DOHH2 (cell line): ENCODE data around the gene DEF6.

Source experiments
- H3F3A ChIP-seq: fragments of 200-600 bp; sonication (generic), shearing (Covaris generic); 2 replicates; pipeline ENCODE4 v1.6.0; 2016; ENCODE audit warnings: antibody characterized with exemption, mild to moderate bottlenecking; ENCODE audit not compliant: control insufficient read depth, insufficient read depth
- H3K27ac ChIP-seq: fragments of 200-600 bp; sonication (generic); 2 replicates; pipeline ENCODE4 v1.5.1; 2014; ENCODE audit warnings: low read depth, mild to moderate bottlenecking, low read length, moderate library complexity
- H3K27me3 ChIP-seq: fragments of 200-600 bp; sonication (generic); 2 replicates; pipeline ENCODE4 v1.6.1; 2014; ENCODE audit warnings: mild to moderate bottlenecking, low read length, mixed read lengths; ENCODE audit not compliant: control insufficient read depth
- H3K36me3 ChIP-seq: fragments of 200-600 bp; sonication (generic); 2 replicates; pipeline ENCODE4 v1.6.1; 2014; ENCODE audit warnings: mild to moderate bottlenecking, low read length, moderate library complexity, mixed read lengths; ENCODE audit not compliant: control insufficient read depth
- H3K4me1 ChIP-seq: fragments of 200-600 bp; sonication (generic); 2 replicates; pipeline ENCODE4 v1.6.1; 2014; ENCODE audit warnings: mild to moderate bottlenecking, low read length, mixed read lengths; ENCODE audit not compliant: control insufficient read depth
- H3K4me2 ChIP-seq: fragments of 200-600 bp; sonication (generic); 2 replicates; pipeline ENCODE4 v1.6.0; 2014; ENCODE audit warnings: mild to moderate bottlenecking, low read length, moderate library complexity
- H3K4me3 ChIP-seq: fragments of 200-600 bp; sonication (generic); 2 replicates; pipeline ENCODE4 v1.5.1; 2014; ENCODE audit warnings: mild to moderate bottlenecking, low read length, mixed read lengths
- H3K79me2 ChIP-seq: fragments of 200-600 bp; sonication (generic); 2 replicates; pipeline ENCODE4 v1.6.1; 2014; ENCODE audit warnings: mild to moderate bottlenecking, low read length, mixed read lengths; ENCODE audit not compliant: control insufficient read depth
- H3K9me2 ChIP-seq: fragments of 200-600 bp; sonication (generic); replicated peaks from 2 replicates; pipeline ENCODE4 v1.6.1; 2014; ENCODE audit warnings: mild to moderate bottlenecking, low read length, mixed read lengths; ENCODE audit not compliant: control insufficient read depth
- H3K9me3 ChIP-seq: fragments of 200-600 bp; sonication (generic); 2 replicates; pipeline ENCODE4 v1.6.1; 2014; ENCODE audit warnings: antibody characterized with exemption, low read length, mixed read lengths; ENCODE audit not compliant: control insufficient read depth, insufficient read depth
- H4K20me1 ChIP-seq: fragments of 200-600 bp; sonication (generic); 2 replicates; pipeline ENCODE4 v1.6.0; 2014; ENCODE audit warnings: low read depth, mild to moderate bottlenecking, antibody characterized with exemption, low read length, moderate library complexity; ENCODE audit not compliant: control insufficient read depth, insufficient read depth
- EZH2phosphoT487 ChIP-seq: fragments of 200-600 bp; sonication (generic); IDR thresholded peaks from 2 replicates; pipeline ENCODE4 v1.6.1; 2017; ENCODE audit warnings: borderline replicate concordance, mild to moderate bottlenecking, antibody characterized with exemption, low read length, moderate library complexity, mixed read lengths
- TF ChIP-seq, protein P1 (sequence below): fragments of 200-600 bp; sonication (generic); IDR thresholded peaks from one replicate; pipeline ENCODE4 v1.5.1; 2014; ENCODE audit warnings: antibody characterized with exemption, mild to moderate bottlenecking, low read depth, low read length; ENCODE audit not compliant: poor library complexity, severe bottlenecking

DEF6 gene

GRCh38 chr6:35293681-35294080 lies 3.9 kb upstream of the DEF6 start:
- Histone ChIP-seq H3K9me2 (no peaks in the 10 kb centered on the region), H3K27me3 (no peaks in the 10 kb centered on the region), H3K4me1 (peaks cover 34% of the 10 kb centered on the region), H3K79me2 (peaks cover 10% of the 10 kb centered on the region), H3F3A (peaks cover 6% of the 10 kb centered on the region), H3K4me2 (no peak overlapping the region), H3K9me3 (no peaks in the 10 kb centered on the region), H3K36me3 (peaks cover 55% of the 10 kb centered on the region), H4K20me1 (no peaks in the 10 kb centered on the region), H3K27ac (no peak overlapping the region), H3K4me3 (no peak overlapping the region)
- no peak for TF ChIP-seq EZH2phosphoT487
- TF ChIP-seq, protein P1, sequence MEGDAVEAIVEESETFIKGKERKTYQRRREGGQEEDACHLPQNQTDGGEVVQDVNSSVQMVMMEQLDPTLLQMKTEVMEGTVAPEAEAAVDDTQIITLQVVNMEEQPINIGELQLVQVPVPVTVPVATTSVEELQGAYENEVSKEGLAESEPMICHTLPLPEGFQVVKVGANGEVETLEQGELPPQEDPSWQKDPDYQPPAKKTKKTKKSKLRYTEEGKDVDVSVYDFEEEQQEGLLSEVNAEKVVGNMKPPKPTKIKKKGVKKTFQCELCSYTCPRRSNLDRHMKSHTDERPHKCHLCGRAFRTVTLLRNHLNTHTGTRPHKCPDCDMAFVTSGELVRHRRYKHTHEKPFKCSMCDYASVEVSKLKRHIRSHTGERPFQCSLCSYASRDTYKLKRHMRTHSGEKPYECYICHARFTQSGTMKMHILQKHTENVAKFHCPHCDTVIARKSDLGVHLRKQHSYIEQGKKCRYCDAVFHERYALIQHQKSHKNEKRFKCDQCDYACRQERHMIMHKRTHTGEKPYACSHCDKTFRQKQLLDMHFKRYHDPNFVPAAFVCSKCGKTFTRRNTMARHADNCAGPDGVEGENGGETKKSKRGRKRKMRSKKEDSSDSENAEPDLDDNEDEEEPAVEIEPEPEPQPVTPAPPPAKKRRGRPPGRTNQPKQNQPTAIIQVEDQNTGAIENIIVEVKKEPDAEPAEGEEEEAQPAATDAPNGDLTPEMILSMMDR = no peak

DNA sequence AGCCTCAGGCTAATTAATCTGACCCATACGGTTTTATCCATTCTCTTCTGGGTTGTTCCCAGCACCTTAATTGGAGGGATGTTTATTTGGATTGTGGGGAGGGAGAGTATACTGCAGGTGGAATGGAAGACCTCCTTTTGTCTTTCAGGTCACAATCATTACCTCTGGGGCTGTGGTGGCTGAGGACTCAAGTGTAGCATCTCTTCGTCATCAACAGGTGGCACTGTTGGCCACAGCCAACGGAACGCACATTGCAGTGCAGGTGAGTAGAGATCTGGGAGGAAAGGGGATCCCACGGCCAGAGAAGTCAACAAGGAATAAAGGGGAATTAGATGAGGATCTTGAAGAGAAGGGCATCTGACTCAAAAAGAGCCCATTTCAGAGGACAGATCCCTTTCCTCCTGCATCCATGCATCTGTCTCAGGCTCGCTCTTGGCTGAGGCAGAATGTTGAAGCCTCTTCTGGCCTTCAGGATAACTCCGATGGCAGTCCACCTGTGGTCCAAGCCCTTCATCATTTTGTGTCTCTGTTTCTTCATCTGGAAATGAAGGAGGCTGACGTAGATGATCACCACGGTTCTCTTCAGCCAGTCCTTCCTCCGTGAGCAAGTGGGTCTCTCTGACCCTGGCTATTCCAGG lies 3.2 kb upstream of the DEF6 start:
- peaks cover 53% of the 10 kb centered on the region for H3K36me3 ChIP-seq
- no peak overlapping the region for H3K4me3 ChIP-seq
- H3K9me2 ChIP-seq = no peaks in the 10 kb centered on the region
- H4K20me1 ChIP-seq = no peaks in the 10 kb centered on the region
- H3K4me1 ChIP-seq = peaks cover 42% of the 10 kb centered on the region
- TF ChIP-seq, protein P1 = peak; percentile 97
- TF ChIP-seq EZH2phosphoT487 = no peak
- peaks cover 18% of the 10 kb centered on the region for H3K79me2 ChIP-seq
- H3K27me3 ChIP-seq = no peaks in the 10 kb centered on the region
- H3K4me2 ChIP-seq = no peak overlapping the region
- H3F3A ChIP-seq = peaks cover 11% of the 10 kb centered on the region
- H3K9me3 ChIP-seq = no peaks in the 10 kb centered on the region
- H3K27ac ChIP-seq = no peak overlapping the region

GRCh38 chr6:35295036-35295435 lies 2.6 kb upstream of the DEF6 start:
- no peaks in the 10 kb centered on the region for H3K27me3 ChIP-seq
- peaks cover 49% of the 10 kb centered on the region for H3K36me3 ChIP-seq
- no peak overlapping the region for H3K4me3 ChIP-seq
- H3K79me2 ChIP-seq = peaks cover 24% of the 10 kb centered on the region
- H4K20me1 ChIP-seq = no peaks in the 10 kb centered on the region
- TF ChIP-seq EZH2phosphoT487 = no peak
- TF ChIP-seq, protein P1 = no peak
- H3K27ac ChIP-seq = no peak overlapping the region
- H3K9me2 ChIP-seq = no peaks in the 10 kb centered on the region
- peaks cover 11% of the 10 kb centered on the region for H3F3A ChIP-seq
- H3K4me1 ChIP-seq = peaks cover 48% of the 10 kb centered on the region
- no peaks in the 10 kb centered on the region for H3K9me3 ChIP-seq
- no peak overlapping the region for H3K4me2 ChIP-seq
